ENCODE data around the gene SH3RF3.

Gene SH3RF3

GRCh38 chr2:109402180-109402579 is 273.2 kb downstream of the SH3RF3 start:
- no peak for DNase-seq

DNA sequence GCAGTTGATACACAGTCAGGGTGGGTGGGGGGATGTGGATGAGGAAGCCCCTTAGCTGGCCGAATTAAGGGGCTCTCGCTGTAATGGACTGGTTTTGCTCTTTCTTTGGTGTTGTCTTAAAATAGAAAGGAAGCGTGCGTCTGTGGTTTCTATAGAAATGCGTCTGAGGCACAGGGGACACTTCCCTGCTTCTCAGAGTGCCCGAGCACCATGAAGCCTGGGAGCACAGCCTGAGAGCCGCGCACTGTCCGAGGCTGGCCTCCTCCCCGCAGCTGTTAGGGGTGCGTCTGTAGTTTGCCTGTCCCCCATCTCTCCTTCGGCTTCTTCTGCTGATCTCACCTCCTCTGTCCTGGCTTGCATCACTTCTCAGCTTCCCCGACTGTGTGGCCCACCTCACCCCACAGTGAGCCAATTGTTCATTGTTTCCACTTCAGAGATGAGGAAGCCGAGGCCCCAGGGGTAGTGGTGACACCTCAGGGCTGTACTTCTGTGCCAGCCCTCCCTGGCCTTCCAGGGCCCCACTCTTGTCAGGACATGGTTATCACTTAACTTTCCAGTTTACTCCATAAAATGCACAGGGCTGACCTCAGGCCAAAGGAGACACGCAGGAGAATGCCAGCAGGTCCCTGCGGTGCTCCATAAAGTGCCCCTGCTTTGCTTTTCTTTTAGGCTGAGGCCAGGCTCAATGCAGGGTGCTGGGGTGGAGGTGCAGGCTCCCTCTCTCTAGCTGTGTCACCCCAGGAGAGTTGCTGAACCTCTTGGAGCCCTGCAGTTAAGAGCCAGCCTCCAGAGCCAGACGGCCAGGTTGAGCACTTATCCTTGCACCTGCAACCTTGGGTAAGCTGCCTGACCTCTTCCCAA is 274.2 kb downstream of the SH3RF3 start:
- no peak for DNase-seq

DNA sequence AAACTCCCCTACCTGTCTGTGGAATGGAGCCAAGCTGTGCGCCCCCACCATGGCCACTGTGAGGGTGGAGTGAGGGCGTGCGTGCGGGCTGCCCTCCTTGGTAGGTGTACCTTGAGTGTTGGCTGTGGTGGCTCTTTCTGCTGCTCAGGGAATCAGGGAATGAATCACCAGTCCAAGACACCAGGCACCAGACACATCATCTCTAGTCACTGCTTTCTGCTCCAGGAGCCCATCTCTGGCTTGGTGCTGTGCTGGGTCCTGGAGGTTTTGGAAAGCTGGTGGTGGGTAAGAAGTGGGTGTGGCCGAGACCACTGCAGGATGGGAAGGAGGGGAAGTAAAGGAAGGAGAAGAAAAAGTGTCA is 274.8 kb downstream of the SH3RF3 start:
- DNase-seq = no peak

DNA sequence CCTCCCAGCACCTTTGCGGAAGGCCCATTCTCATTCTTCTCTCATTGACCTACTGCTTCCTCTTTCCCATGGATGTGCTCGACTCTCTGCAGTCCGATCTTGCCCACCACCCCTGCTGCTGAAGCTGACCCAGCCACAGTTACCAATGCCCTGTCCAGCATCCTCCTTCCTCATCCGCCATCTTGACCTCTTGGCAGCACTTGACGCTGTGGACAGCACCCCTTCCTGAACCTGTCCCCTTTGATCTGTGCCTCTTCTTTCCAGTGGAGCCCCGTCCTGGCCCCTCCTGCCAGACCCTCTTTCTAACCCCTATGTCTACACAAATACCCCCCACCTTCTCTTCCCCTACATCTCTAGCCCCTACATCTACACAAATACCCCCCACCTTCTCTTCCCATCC is 275.7 kb downstream of the SH3RF3 start:
- DNase-seq = no peak

DNA sequence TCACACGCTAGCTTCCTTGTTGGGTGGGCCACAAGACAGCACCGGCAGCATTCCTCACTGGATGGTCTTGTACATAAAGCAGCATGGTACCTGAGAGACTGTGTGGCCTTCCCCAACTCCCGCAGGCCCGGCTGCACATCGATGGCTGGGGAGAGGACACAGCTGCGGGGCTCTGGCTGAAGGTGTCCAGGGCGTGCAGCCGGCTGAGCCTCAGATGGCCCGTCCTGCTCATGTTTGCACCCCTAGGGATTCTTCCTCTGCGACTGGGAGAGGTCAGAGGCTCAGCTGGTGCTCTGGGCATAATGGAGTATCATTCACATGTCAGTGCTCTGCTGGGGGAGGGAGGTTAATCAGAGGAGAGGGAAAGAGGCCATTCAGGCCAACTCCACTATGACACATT is 276.9 kb downstream of the SH3RF3 start:
- DNase-seq = no peak

- no peak for DNase-seq
Observed at GRCh38 chr2:109406301-109406700, 277.3 kb downstream of the SH3RF3 start.

GRCh38 chr2:109407276-109408042 is 278.5 kb downstream of the SH3RF3 start:
- DNase-seq = no peak

DNA sequence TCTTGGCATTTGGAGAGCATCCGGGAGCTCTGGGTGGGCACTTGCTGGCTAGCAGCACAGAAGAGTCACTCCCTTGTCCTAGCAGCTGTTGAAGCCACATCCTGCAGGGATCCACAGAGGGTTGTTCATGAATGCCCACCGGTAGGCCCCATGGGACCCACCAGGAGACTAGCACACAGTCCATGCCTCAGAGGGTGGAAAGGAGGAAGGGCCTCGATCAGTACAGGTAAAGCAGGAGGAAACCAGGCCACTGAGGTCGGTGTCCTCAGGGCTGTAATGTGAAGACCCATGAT is 279.0 kb downstream of the SH3RF3 start:
- DNase-seq = no peak

DNA sequence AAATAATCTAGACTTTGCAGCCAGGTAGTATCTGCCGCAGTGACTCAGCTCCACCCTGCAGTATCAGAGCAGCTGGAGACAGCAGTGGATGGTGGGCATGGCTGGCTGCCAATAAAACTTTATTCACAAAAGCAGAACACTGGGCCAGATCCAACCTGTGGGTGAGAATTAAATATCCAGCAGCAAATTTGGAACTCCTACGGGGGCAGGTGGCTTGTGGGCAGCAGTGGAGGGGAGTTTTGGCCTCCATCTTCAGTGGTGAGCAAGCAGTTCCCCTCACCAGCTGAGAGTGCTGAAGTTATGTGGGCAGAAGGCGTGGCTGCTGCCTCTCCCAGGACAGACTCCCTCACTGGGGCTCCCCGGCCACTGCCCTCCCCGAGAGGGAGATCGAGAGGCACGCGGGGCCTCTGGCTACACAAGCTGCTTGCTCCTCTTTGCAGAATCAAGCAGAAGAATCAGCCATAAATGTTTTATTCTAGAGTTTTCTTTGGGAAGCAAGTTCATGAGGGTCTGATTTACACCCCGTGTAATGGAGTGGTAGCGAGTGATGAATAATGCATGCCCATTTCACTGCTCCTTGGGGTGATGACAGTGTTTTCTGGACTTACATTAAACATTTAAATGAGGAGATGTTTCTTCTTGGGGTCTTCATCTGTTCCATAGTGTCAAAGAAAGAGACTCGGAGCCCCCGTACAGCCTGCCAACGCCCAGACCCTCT is 280.5 kb downstream of the SH3RF3 start:
- no peak for DNase-seq

- no peak for DNase-seq
Observed at GRCh38 chr2:109410039-109410815, 281.2 kb downstream of the SH3RF3 start.

DNA sequence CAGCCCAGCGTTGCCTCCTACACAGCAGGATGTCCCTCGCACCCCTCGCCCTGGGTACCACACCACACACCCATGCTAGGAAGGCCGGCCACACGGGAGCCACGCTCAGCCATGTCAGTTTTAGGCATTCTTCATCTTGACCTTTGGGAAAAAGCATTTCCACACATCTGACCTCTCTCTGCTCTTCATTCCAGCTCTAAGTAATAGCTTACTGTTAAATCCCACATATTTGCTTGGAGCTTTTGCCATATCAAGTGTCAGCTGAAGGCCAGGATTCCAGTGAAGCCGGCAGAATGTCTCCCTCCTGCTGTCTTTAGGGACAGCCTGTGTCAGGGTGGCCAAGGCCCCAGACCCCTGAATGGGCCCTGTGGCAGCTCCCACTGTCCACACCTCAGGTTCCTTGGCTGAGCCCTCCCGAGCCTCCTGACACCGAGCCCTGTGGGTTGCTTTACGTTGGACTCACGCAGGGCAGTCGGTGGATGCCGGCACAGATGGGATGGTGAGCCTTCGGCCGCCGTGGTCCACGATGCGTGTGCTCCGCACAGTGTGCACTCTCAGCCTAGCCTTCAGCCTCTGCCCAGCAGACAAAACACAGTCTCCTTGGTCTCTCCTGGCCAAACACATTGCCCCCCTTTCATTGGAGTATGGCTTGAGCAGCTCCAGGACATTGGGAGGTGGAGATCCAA is 282.8 kb downstream of the SH3RF3 start:
- DNase-seq = no peak

DNA sequence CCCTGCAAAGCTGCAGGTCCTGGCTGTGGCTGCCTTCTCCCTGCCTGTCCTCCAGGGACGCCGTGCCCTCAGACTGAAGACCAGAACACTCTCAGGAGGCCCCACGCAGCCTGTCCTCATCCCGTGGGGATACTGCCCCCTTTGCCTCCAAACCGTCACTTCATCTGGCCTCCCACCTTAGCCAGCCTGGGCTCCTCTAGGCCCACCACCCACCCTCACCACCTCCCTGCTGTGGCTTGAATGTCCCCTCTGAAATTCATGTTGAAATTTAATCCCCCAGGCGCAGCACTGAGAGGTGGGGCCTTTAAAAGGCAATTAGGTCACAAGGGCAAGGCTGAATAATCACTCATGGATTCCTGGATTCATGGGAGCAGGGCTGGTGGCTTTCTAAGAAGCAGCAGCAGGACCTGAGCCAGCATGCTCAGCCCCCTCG is 286.6 kb downstream of the SH3RF3 start:
- no peak for DNase-seq

- no peak for DNase-seq
Observed at GRCh38 chr2:109417701-109418335, 288.8 kb downstream of the SH3RF3 start.

DNA sequence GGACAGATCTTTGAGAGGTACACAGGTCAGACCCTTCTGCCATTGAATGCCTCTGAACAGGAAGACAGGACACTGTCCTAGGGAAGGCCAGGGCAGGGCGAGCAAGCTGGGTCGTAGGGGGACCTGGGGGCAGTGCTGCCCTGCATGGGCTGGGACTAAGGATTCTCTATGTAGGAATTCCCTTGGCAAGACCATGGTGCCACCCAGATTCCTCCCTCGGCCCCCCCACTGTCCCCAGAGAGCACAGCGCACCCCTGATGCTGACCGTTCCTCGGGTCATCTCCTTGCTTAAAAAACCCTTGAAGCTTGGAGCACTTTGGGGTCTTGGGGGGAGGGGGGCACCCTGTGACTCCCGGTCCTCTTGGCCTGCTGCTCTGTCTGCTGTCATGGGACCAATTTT is 289.7 kb downstream of the SH3RF3 start:
- no peak for DNase-seq

GRCh38 chr2:109419171-109419756 is 290.3 kb downstream of the SH3RF3 start:
- no peak for DNase-seq

DNA sequence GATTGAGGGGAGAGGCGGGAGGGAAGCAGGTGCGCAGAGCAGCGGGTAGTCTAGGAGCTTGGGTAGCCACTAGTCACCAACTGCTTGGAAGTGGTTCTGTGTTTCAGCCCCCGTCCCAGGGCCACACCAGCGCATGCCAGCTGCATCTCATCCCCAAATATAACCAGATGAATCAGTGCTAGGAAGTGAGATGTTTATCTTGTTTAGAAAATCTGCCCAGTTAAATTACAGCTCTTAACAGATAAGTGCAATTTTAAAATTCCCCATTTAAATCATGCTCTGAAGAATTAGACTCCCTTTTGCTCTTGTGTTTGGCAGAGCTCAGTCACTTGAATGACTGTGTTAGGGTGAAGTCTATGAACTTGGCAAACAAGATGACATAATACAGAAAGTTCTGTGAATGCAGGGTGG is 291.0 kb downstream of the SH3RF3 start:
- no peak for DNase-seq

DNA sequence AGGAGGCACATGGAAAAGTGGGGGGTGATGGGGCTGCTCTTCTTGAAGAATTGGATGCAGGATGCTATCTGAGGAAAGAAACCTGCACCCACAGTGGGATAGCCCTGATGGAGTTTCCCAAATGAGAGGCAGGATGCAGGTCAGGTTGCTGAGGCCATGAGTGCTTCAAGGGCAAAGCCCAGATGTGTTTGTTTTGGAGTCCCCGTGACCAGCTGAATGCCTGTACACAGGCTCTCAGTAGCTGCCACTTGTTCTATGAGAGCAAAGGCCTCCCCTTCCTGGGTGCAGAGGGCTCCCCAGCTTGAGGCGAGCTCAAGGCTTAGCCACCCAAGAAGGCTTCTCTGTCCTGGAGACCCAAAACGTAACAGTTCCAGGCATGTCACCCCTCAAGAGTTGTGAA is 292.1 kb downstream of the SH3RF3 start:
- DNase-seq = no peak

DNA sequence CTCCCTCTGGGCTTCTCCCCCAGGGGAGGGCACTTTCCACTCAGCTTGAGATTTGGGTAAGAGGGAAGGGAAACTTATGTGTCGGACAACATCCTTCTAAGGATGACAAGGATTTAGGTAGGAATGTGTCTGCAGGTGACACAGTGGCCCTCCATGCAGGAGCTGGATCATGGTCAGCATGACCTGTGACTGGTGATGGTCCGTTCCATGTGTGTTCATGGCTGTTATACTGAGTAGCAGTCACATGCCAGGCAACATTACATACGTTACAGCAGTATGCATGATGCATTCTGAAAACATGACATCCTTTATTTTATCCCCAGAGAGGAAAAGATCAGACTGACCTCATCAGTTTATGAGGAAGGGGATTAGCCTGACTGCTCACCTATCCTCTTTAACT is 292.6 kb downstream of the SH3RF3 start:
- DNase-seq = no peak

- no peak for DNase-seq
Observed at GRCh38 chr2:109422071-109422757, 293.2 kb downstream of the SH3RF3 start.

DNA sequence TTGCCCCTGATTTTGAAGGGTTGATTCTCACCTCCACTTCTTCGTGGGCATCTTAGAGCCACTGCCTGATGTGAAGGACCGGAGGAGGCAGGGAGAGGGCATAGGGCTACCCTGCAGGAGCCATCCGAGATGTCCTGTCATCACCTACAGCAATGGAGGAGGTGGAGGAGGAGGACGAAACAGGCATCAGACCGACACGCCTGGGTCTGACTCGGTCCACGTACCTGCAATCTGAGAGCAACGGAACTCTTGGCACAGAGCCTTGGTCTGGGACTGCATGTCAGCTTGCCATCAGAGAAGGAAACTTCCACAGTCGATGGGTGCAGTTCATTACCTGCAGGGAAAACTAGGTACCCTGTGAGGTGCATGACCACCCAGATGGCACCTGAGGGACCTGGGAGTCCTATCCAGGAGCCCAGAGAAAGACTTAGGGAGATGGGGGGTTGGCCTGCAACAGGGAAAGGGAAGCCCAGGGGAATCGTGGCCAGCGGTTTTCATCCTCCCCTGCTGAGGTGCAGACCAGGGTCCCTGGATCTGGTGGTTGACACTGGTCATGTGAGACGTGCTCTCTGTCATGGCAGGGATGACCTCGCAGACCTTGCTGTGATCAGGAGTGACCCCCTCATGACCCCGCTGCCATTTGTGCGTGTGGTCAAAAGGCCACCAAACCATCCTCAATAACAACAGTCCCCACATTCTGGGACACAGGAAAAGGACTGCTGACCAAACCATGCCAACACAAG is 293.9 kb downstream of the SH3RF3 start:
- no peak for DNase-seq
